NCI-H1417 treated with DMSO at 0.1 percent for 48 hours (cell line): ENCODE measurements around the gene ABCB8.

Experiments
- DNase-seq: peaks from one replicate; lab custom pipeline; 2025; lab: John Stamatoyannopoulos, UW

Gene ABCB8

DNA sequence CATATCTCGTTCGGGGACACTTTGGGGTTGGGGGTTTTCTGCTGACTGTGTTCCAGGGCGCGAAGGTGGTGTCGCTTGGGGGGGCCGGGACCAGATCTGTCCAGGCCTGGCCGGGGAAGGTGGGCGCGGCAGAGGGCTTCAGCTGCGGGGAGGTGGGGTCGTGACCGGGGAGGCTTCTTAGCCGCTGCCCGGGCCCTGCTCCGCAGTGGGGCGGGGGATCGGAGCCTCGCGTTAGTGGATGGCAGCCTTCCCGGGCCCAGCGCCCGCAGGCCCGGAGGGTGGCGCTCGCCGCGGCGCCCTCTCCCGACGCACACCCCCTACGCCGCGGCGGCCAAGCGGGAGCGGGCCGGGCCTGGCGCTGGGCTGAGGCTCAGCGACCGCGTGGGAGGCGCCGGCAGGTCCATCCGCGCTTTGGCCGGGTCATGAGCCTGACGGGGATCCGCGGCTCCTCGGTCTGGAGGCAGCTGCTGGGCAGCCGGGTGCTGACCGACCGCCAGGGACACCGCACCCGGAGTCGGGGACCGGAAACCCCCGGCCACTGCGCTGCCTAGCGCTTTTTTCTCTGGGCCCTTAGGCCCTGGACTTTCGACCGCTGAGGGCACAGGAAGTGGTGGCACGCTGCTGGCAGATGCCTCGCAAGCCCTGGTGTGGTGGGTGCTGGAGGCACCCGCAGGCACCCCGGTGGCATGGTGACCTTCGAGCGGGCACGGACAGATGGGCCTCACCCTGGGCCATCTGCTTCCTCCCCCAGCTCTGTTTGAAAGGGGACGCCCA lies 59.2 kb downstream of the ABCB8 start:
- DNase-seq = no peak

DNA sequence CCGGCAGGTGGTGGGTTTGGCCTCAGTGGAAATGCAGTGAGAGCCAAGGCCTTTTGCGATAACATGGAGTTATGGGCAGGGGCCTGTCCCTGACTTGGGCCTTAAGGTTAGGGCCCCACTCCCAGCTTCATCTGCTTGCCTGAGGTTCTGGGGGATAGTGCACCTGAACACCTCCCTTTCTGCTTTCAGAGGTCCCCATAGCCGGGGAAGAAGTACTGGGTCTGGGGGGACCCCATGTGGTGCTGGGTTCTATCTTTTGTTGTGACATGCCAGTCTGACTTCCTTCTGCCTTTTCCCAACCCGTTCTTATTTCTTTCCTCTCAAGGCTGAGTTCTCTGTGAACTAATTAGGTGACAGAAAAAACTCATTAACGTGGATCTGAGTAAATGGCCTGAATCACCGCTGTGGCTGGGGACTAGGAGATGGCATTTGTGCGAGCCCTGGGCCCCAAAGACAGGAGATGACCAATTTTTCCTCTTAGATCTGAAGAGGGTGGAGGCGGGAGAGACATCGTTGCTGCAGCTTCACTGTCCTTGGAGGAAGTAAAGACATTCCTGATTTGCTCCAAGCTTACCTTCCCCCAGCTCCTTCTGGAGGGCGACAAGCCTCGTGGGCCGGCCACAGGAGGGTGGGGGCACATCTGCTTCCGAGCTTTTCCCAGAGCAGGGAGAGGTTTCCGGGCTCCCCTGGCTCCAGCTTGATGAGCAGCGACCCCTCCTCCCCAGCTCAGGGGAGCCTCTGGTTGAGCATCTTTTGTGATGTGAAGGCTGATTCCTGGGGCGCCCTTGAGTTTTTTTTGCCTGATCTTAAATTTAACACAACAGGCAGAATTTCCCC lies 60.0 kb downstream of the ABCB8 start:
- no peak for DNase-seq

DNA sequence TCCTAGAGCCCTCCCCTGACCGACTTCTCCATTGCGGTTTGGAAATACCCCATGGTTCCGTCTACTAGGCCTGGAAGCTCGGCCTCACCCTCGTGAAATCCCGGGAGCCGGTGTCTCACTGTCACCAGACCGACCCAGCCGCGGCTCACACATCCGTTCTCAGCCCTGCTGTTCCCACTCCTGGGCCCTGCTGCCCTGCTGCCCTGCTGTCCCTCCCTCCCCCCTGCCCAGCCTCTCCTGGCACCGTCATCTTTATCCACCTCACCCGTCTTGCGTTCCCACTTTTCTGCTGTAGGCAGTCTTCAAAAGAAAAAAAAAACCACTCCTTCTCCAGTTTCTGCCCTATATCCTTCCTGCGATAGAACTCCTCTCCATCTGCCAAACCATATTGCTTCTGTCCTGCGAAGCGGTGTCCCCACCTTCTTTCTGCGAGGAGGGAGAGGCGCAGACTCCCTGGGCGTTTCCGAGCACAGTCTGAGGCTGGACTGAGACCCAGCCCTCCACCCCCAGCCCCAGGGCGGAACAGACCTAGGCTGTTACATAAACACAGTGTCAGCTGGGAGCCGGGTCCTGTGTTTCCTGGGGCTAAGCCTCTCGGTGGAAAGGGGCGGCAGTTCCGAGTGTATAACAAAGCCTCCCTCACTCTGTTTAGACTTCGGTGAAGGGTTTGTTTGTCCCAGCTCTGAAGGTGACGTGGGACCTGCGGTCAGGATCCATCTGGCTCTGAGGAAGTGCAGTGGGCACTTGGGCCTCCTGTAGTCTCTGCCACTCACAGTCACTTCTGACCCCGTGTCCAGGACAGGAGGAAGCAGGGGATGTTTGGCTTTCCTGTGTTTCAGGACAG lies 60.8 kb downstream of the ABCB8 start:
- DNase-seq = no peak

DNA sequence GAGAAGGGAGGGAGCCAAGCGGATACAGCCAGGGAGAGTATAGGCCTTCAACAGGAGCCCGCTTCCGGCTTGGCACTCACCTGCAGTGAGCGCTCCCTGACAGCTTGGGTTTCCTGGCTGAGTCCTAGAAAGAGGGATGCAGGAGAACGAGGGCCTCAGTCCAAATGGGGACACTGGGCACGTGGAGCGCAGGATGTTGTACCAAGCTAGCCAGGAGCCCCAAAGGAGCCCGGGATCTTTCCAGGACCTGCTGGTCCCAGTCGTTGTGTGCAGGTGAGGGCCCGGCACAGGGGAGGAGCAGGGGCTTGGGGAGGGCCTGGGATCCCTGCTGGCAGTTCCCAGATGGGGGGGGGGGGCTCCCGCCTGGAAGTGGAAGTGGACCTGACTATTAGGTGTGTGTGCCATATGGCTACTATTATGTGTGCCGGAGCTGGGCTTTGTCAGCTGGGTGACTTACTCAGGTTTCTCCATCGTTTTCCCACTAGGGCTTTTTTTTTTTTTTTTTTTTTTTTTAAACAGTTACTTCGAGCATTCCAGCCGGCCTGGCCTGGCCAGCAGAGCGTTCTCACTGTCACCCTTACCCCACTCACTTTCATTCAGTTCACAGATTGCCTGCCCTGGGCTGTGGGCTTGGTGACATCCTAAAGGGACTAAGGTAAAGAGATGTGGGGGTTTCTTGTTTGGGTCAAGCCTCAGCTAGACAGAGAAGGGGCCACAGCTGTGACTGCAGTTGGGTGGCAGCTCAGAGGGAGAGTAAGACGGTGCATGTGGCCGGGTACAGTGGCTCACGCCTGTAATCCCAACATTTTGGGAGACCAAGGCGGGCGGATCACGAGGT lies 61.9 kb downstream of the ABCB8 start:
- no peak for DNase-seq

DNA sequence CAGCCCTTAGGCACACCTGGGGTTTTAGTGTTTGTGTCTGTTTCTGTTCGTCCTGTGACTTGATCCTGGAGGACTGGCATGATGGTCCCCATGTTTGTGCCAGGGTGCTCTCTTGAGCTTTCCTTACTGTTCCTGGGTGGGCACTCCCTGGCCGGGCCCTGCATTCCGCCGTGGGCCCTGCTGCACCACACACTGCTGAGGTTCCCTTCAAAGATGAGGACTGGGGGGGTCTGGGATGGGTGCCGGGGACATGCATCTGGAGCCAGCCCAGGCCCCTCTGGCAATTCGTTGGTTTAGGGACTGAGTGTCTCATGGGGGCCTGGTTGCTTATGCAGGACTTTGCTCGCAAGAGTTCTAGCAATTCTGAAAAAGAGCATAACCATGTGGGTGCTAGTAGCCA lies 62.8 kb downstream of the ABCB8 start:
- DNase-seq = no peak

DNA sequence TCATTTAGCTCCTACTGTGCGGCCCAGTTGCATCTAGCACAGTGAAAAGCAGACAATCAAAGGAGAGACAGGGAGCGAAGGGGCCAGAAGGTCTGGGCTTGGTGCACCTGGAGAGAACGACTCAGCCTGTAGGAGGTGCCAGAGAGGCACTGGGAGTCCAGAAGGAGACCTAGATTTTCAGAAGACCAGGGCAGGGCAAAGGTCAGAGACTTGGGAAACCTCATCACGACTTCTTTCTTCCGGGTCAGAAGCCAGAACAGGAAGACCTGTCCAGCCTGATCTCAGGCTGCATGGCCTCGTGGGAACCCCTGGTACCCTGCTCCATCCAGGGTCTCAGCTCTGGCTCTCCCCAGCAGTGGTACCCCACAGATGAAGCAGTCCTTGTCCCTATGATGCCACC lies 63.2 kb downstream of the ABCB8 start:
- no peak for DNase-seq

DNA sequence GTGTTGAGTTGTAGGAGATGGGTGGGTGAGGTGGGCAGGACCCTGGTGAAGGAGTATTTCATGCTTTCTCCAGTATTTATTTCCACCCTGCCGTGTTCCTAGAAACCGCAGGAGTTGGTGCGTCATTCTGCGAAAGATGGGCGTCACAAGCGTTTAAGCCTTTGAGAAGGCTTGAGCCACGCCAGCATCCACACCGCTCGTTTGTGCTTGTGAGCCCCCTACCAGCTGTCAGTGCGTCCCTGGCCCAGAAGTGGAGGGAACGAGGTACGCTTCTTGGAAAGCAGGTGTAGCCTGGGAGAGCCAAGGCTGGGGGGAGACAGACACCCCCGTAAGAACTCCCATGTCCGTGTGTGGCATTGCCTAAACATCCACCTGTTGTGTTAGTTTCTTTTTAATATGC lies 63.7 kb downstream of the ABCB8 start:
- DNase-seq = no peak

DNA sequence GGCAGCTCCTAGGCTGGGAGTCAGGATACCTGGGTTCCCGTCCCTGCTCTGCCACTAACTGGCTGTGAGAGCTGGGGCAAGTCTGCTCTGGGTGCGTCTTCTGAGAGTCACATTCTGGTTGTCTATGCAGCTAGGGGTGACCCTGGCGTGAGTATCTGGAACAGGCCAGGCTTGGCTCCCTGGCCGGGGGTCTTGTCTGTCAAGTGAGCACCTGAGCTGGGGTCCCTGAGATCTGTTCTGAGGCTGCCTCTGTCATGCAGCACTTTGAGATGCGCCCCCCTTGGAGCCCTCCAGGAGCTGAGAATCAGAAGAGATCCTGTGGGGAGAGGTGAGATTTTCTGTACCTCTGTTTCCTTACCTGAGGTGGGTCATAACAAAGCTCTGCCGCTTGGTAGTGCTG lies 65.5 kb downstream of the ABCB8 start:
- DNase-seq = no peak

DNA sequence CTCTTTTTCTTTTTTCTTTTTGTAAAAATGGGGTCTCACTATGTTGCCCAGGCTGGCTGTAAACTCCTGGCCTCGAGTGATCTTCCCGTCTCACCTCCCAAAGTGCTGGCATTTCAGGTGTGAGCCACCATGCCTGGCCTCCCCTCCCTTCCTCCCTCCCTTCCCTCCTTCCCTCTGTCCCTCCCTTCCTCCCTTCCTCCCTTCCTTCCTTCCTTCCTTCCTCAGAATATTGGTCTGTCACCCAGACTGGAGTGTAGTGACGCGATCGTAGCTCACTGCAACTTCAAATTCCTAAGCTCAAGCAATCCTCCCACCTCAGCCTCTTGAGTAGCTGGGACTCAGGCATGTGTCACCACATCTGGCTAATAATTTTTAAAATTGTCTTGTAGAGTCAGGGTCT lies 66.4 kb downstream of the ABCB8 start:
- DNase-seq = no peak

DNA sequence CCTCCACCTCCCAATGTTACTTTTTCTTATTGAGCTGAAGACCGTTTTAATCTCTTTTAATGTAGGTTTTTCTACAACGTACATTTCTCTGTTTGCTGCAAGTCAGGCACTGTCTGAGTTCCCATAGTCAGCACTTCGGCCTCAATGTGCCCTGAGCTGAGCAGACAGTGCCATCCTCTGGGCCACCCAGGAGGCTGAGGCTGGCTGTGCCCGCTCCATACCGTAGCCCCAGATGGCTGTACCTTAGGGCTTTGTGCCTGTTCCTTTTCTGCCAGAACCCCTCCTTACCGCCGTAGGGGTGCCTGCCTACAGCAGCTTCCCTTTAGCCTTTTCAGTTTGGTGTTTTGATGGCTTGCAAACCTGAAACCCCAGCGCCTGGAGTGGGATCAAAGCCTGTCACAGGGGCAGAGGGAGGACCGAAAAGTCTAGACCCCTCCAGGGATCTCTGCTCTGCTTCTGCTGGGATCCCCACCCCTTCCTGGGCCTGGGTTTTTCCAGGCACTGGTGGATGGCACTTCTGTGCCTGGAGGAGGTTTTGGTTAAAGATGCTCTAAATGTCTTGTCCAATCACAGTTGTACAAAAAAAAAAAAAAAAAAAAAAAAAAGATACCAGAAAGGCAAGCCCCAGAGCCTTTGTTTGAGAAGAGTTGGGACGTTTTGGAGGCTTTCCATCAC lies 67.0 kb downstream of the ABCB8 start:
- no peak for DNase-seq

DNA sequence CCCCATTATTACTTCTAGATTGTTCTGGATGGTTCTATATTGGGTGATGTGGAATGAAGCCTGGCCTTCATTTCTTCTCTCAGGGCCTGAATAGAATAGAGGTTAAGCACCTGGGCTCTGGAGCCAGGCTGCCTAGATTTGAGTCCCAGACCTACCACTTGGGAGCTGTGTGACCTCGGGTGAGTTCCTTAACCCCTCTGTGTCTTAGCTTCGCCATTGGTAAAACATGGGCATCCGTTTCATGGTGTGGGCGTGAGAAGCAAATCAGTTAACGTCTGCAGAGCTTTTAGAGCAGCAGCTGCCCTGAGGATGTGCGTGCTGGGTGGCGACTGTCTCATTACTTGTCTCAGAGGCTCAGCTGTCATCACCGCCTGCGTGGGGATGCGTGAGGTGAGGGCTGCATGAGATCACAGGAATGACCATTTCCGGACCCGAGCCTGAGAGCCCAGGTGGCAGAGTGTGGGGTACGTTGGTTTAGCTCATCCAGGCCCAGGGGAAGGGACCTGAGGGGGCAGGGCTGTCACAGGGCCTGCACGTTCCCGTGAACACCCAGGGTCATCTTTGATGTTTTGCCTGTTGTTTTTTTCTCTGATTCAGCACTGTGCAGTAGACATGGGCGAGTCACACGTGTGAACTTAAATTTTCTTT lies 67.7 kb downstream of the ABCB8 start:
- no peak for DNase-seq
